Measurements from ENCODE around the gene ASMTL.
"Not testable (repeated sequence)": the region's sequence is repeated elsewhere in the genome, so short reads cannot be mapped to it uniquely, and the experiment has no call there.

ASMTL gene

GRCh38 chrX:1450361-1451161 is 2.1 kb downstream of the ASMTL start:
- H3K9ac ChIP-seq (ENCODE audit: low read length): no peak overlapping the region
- H3K4me3 ChIP-seq (ENCODE audit: low read depth in 1 of 2, low read length in 2 of 2): no peak overlapping the region
- no peaks in the 10 kb centered on the region for H3K36me3 ChIP-seq (ENCODE audit: insufficient read depth, low read length)
- no peaks in the 10 kb centered on the region for H3K27me3 ChIP-seq (ENCODE audit: control insufficient read depth in 1 of 2, insufficient read depth in 2 of 2, low read length in 2 of 2)
- H3K4me1 ChIP-seq (ENCODE audit: insufficient read depth, low read length): peaks cover 15% of the 10 kb centered on the region
- H3K27ac ChIP-seq (ENCODE audit: low read depth, low read length): no peak overlapping the region
- no peaks in the 10 kb centered on the region for H3K9me3 ChIP-seq (ENCODE audit: low read length)

GRCh38 chrX:1449823-1450149 is 2.9 kb downstream of the ASMTL start:
- peaks cover 15% of the 10 kb centered on the region for H3K4me1 ChIP-seq (ENCODE audit: insufficient read depth, low read length)
- no peak overlapping the region for H3K4me3 ChIP-seq (ENCODE audit: low read depth in 1 of 2, low read length in 2 of 2)
- no peaks in the 10 kb centered on the region for H3K36me3 ChIP-seq (ENCODE audit: insufficient read depth, low read length)
- H3K9ac ChIP-seq (ENCODE audit: low read length): no peak overlapping the region
- no peak overlapping the region for H3K27ac ChIP-seq (ENCODE audit: low read depth, low read length)
- H3K27me3 ChIP-seq (ENCODE audit: control insufficient read depth in 1 of 2, insufficient read depth in 2 of 2, low read length in 2 of 2): no peaks in the 10 kb centered on the region
- no peaks in the 10 kb centered on the region for H3K9me3 ChIP-seq (ENCODE audit: low read length)

DNA sequence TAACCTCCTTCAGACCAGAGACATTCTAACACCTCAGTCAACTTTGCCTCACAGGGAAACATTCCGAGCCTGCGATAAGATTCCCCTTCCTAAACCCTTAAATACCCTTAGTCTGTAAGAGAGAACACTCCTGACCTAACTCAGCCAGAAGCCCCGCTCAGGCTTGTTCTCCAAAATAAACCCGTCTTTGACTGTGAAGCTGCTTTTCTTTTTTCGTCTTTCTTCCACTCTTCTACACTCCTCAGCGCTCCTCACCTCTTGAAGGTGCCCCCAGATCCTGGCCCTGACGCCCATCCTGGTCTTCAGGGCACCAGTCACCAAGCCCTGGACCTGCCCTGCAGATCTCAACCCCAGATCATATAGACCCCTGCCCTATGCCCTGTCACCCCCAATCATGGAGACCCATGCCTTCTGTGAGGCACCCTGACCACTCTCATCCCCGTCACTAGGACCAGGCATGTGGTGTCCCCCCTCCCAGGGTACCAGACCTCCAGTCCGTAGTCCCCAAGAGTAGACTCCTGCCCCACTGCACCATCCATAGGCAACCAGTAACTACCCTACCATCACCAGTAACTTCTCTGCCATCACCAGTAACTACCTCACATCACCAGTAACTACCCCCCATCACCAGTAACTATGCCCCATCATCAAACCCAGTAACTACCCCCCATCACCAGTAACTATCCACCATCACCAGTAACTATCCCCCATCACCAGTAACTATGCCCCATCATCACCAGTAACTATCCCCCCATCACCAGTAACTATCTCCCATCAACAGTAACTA is 3.5 kb downstream of the ASMTL start:
- H3K4me3 ChIP-seq (ENCODE audit: low read depth in 1 of 2, low read length in 2 of 2): no peak overlapping the region
- no peak overlapping the region for H3K27ac ChIP-seq (ENCODE audit: low read depth, low read length)
- H3K4me1 ChIP-seq (ENCODE audit: insufficient read depth, low read length): peaks cover 15% of the 10 kb centered on the region
- H3K9ac ChIP-seq (ENCODE audit: low read length): no peak overlapping the region
- H3K27me3 ChIP-seq (ENCODE audit: control insufficient read depth in 1 of 2, insufficient read depth in 2 of 2, low read length in 2 of 2): no peaks in the 10 kb centered on the region
- no peaks in the 10 kb centered on the region for H3K9me3 ChIP-seq (ENCODE audit: low read length)
- no peaks in the 10 kb centered on the region for H3K36me3 ChIP-seq (ENCODE audit: insufficient read depth, low read length)

- H3K9me3 ChIP-seq (ENCODE audit: low read length); H3K36me3 ChIP-seq (ENCODE audit: insufficient read depth, low read length); H3K27ac ChIP-seq (ENCODE audit: low read depth, low read length): not testable (repeated sequence)
These were observed 4.1 kb downstream of the ASMTL start for GRCh38 chrX:1448573-1449001.

DNA sequence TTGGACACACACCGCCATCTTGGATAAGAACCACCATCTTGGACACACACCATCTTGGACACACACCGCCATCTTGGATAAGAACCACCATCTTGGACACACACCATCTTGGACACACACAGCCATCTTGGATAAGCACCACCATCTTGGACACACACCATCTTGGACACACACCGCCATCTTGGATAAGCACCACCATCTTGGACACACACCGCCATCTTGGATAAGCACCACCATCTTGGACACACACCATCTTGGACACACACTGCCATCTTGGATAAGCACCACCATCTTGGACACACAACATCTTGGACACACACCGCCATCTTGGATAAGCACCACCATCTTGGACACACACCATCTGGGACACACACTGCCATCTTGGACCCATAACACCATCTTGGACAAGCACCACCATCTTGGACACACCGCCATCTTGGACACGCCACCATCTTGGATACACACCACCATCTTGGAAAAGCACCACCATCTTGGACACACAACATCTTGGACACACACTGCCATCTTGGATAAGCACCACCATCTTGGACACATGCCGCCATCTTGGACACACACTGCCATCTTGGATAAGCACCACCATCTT is 4.6 kb downstream of the ASMTL start:
- not testable (repeated sequence) for H3K36me3 ChIP-seq (ENCODE audit: insufficient read depth, low read length); H3K9me3 ChIP-seq (ENCODE audit: low read length); H3K27ac ChIP-seq (ENCODE audit: low read depth, low read length)

More at GRCh38 chrX:1448573-1449001, 4.1 kb downstream of the ASMTL start:
- H3K9ac ChIP-seq (ENCODE audit: low read length); H3K27me3 ChIP-seq (ENCODE audit: control insufficient read depth in 1 of 2, insufficient read depth in 2 of 2, low read length in 2 of 2); H3K4me3 ChIP-seq (ENCODE audit: low read depth in 1 of 2, low read length in 2 of 2): not testable (repeated sequence)
- peaks cover 15% of the 10 kb centered on the region for H3K4me1 ChIP-seq (ENCODE audit: insufficient read depth, low read length)

GRCh38 chrX:1446984-1447968 is 5.4 kb downstream of the ASMTL start:
- not testable (repeated sequence) for H3K9me3 ChIP-seq (ENCODE audit: low read length); H3K27me3 ChIP-seq (ENCODE audit: control insufficient read depth in 1 of 2, insufficient read depth in 2 of 2, low read length in 2 of 2); H3K4me3 ChIP-seq (ENCODE audit: low read depth in 1 of 2, low read length in 2 of 2); H3K9ac ChIP-seq (ENCODE audit: low read length); H3K27ac ChIP-seq (ENCODE audit: low read depth, low read length); H3K36me3 ChIP-seq (ENCODE audit: insufficient read depth, low read length)
- peaks cover 15% of the 10 kb centered on the region for H3K4me1 ChIP-seq (ENCODE audit: insufficient read depth, low read length)

More for the DNA sequence above, 4.6 kb downstream of the ASMTL start:
- H3K27me3 ChIP-seq (ENCODE audit: control insufficient read depth in 1 of 2, insufficient read depth in 2 of 2, low read length in 2 of 2); H3K4me3 ChIP-seq (ENCODE audit: low read depth in 1 of 2, low read length in 2 of 2); H3K9ac ChIP-seq (ENCODE audit: low read length): not testable (repeated sequence)
- H3K4me1 ChIP-seq (ENCODE audit: insufficient read depth, low read length): peaks cover 15% of the 10 kb centered on the region

- H3K4me3 ChIP-seq (ENCODE audit: low read depth in 1 of 2, low read length in 2 of 2): no peak overlapping the region
- H3K36me3 ChIP-seq (ENCODE audit: insufficient read depth, low read length): no peaks in the 10 kb centered on the region
- H3K27ac ChIP-seq (ENCODE audit: low read depth, low read length): no peak overlapping the region
- no peak overlapping the region for H3K9ac ChIP-seq (ENCODE audit: low read length)
- H3K27me3 ChIP-seq (ENCODE audit: control insufficient read depth in 1 of 2, insufficient read depth in 2 of 2, low read length in 2 of 2): no peaks in the 10 kb centered on the region
- no peaks in the 10 kb centered on the region for H3K9me3 ChIP-seq (ENCODE audit: low read length)
- no peaks in the 10 kb centered on the region for H3K4me1 ChIP-seq (ENCODE audit: insufficient read depth, low read length)
These were observed 7.9 kb downstream of the ASMTL start for GRCh38 chrX:1444561-1445500.

- H3K4me3 ChIP-seq (ENCODE audit: low read depth in 1 of 2, low read length in 2 of 2): no peak overlapping the region
- no peaks in the 10 kb centered on the region for H3K36me3 ChIP-seq (ENCODE audit: insufficient read depth, low read length)
- no peak overlapping the region for H3K9ac ChIP-seq (ENCODE audit: low read length)
- H3K27me3 ChIP-seq (ENCODE audit: control insufficient read depth in 1 of 2, insufficient read depth in 2 of 2, low read length in 2 of 2): no peaks in the 10 kb centered on the region
- no peak overlapping the region for H3K27ac ChIP-seq (ENCODE audit: low read depth, low read length)
- H3K4me1 ChIP-seq (ENCODE audit: insufficient read depth, low read length): no peaks in the 10 kb centered on the region
- no peaks in the 10 kb centered on the region for H3K9me3 ChIP-seq (ENCODE audit: low read length)
These were observed 9.1 kb downstream of the ASMTL start for GRCh38 chrX:1443496-1444075.

- no peak overlapping the region for H3K4me3 ChIP-seq (ENCODE audit: low read depth in 1 of 2, low read length in 2 of 2)
- H3K9me3 ChIP-seq (ENCODE audit: low read length): no peaks in the 10 kb centered on the region
- H3K27ac ChIP-seq (ENCODE audit: low read depth, low read length): no peak overlapping the region
- no peaks in the 10 kb centered on the region for H3K4me1 ChIP-seq (ENCODE audit: insufficient read depth, low read length)
- H3K36me3 ChIP-seq (ENCODE audit: insufficient read depth, low read length): no peaks in the 10 kb centered on the region
- no peaks in the 10 kb centered on the region for H3K27me3 ChIP-seq (ENCODE audit: control insufficient read depth in 1 of 2, insufficient read depth in 2 of 2, low read length in 2 of 2)
- H3K9ac ChIP-seq (ENCODE audit: low read length): no peak overlapping the region
These were observed 9.9 kb downstream of the ASMTL start for GRCh38 chrX:1442724-1443367.
